Muscle of leg (tissue), 11 donors: Measurements from ENCODE around the gene SBF2. TPM values are rescaled to one million over a fixed set of nuclear protein-coding genes. Genes with fewer than 3 reads are reported as not detected.

Experiments used
- DNase-seq: peaks from one replicate; pipeline ENCODE4 v3.0.0; 2013
- H3K27ac ChIP-seq: one replicate; pipeline ENCODE4 v1.5.1; 2013; ENCODE audit warnings: mild to moderate bottlenecking, low read length, control low read depth
- H3K27me3 ChIP-seq: one replicate; pipeline ENCODE4 v1.6.1; 2013; ENCODE audit warnings: low read length; ENCODE audit not compliant: control insufficient read depth, insufficient read depth
- H3K36me3 ChIP-seq: one replicate; pipeline ENCODE4 v1.6.1; 2013; ENCODE audit warnings: low read length; ENCODE audit not compliant: control insufficient read depth, insufficient read depth
- H3K4me1 ChIP-seq: one replicate; pipeline ENCODE4 v1.6.1; 2013; ENCODE audit warnings: low read length; ENCODE audit not compliant: control insufficient read depth, insufficient read depth
- H3K4me3 ChIP-seq: one replicate; pipeline ENCODE4 v1.5.1; 2013; ENCODE audit warnings: low read length, control low read depth
- H3K9me3 ChIP-seq: replicated peaks from 2 replicates; pipeline ENCODE4 v1.6.1; 2013; ENCODE audit warnings: low read depth, low read length; ENCODE audit not compliant: control insufficient read depth
- WGBS: methylation state at CpG from one replicate; pipeline ENCODE4 v1.1.5; 2013; ENCODE audit warnings: missing lambda C conversion rate; ENCODE audit not compliant: insufficient coverage; 5-methylcytosine and 5-hydroxymethylcytosine counted together
- polyA plus RNA-seq, 8 donors: library from polyadenylated mRNA; unstranded; fragments of 120-200 nt; gene quantifications; one replicate each; pipeline versions ENCODE4 v1.2.1 to v1.2.3, GENCODE V29; 2013; ENCODE audit warnings: inconsistent platforms in 1 of 8, low replicate concordance in 1 of 8; ENCODE audit not compliant: insufficient read length in 8 of 8, insufficient read depth in 1 of 8
- total RNA-seq: library from RNA; stranded (reverse); fragments of 120-200 nt; gene quantifications from one replicate; pipeline ENCODE4 v1.2.4, GENCODE V29; 2013

SBF2 gene
- total and polyA plus RNA-seq, 9 donors = 18.3 to 29.5 (median 21.5) TPM

DNA sequence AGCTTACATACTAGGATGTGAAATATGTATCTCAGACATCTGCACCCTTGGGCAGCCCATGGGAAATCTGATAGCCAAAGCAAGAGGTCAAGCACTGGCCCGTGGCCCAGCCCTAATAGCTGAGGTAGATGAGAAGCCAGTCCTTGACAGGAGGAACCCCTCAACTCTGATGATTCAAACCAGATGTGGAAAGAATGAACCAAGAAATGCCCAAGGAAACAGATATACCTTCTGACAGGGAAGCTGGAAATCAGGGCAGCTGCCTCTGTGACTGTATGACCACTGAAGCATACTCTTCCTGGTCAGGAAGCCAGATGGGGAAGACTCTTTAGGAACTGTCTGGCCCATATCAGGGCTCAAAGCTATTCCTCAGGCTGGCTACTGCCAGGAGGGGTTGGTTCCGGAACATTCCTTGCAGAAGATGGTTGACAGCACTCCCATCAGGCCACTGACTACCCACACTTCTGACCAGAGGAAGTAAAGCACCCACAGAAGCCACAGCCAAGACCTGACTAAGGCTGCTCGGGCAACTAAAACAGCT, 506.0 kb downstream of the SBF2 start:
- peaks cover 48% of the 10 kb centered on the region for H3K36me3 ChIP-seq
- 11% methylated on average over 1 of the region's 3 CpGs for WGBS
- no peaks in the 10 kb centered on the region for H3K9me3 ChIP-seq
- H3K4me1 ChIP-seq = peaks cover 13% of the 10 kb centered on the region
- no peak overlapping the region for H3K27ac ChIP-seq
- no peak overlapping the region for H3K4me3 ChIP-seq
- DNase-seq = peak; percentile 44
- no peaks in the 10 kb centered on the region for H3K27me3 ChIP-seq

DNA sequence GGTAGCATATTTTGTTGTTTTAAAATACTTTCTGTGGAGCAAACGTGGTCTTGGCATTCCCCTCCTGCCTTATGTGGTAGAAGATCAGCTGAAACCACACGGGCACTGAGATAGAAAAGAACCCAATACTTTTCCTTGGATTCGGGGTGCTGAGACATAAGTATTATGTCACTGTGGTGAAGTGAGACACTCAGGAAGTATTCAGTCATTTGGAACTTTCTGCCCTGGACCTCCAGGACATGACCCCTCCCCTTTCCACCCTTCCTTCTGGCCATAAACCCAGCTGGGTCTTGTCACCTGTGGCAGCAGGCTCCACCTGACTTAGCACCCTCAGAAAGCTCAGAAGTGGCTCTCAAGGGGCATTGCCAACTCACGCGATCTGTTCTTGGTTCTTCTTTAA, 506.8 kb downstream of the SBF2 start:
- no peak for DNase-seq
- Histone ChIP-seq H3K9me3 (no peaks in the 10 kb centered on the region), H3K27me3 (no peaks in the 10 kb centered on the region), H3K36me3 (peaks cover 48% of the 10 kb centered on the region), H3K4me3 (no peak overlapping the region), H3K4me1 (peaks cover 13% of the 10 kb centered on the region), H3K27ac (no peak overlapping the region)
- 100% methylated on average over 3 of the region's 5 CpGs for WGBS

DNA sequence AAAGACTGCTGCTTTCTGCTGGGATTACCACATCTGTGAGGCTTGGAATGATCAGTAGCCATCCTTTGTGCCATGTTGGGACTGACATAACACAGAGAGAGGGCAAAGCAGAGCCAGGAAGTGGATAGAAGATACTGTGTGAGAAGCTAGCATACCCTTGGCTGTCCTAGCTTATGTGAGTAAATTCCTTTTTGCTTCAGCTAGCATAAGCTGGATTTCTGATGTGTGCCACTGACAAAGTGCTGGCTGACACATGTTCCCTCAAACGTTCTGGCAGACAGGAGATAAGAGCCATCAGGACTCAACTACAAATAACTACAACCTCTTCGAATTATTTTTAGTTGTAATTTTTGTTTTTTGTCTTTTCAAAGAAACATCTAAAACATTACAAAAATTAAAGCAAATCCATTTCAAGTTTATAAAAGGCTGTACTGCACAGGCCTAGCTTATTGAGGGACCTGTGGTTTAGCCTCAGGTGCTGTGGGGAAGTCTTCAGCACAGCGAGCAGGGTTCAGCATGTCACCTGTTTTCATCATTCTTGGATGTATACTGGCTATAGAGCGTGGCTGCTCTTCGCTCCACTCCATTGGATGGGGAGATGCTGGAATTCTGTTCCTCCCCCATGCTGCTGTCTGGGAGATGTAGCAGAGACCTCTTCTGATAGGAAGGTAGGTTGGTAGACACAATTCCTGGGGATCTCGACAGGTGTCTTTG, 509.3 kb downstream of the SBF2 start:
- Histone ChIP-seq H3K4me1 (peaks cover 13% of the 10 kb centered on the region), H3K36me3 (peaks cover 57% of the 10 kb centered on the region), H3K9me3 (no peaks in the 10 kb centered on the region), H3K27me3 (no peaks in the 10 kb centered on the region), H3K27ac (no peak overlapping the region), H3K4me3 (no peak overlapping the region)
- WGBS = 88% methylated on average over 1 of the region's 6 CpGs
- no peak for DNase-seq

DNA sequence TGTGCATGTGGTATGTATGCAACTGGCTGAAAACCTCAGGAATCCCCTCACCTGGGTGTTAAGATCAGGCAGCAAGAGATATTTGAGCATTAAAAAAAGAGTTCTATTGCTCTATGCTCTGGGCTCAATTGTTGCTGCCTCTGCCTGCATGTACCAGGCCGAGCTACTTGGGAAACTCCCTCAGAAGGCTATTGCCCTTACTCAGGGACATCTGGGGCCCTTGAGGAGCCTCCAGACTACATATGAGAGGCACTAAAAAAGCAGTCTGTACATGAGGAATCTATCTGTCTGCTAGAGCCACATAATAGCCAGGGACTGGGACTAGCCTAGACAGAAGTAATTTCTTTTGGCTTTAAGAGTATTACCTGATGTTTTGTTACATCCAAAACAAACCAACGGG, 510.0 kb downstream of the SBF2 start:
- no peak overlapping the region for H3K27ac ChIP-seq
- H3K4me1 ChIP-seq = peaks cover 13% of the 10 kb centered on the region
- peaks cover 60% of the 10 kb centered on the region for H3K36me3 ChIP-seq
- WGBS = no CpG with 5 or more reads among the region's 2 CpGs
- no peak overlapping the region for H3K4me3 ChIP-seq
- no peaks in the 10 kb centered on the region for H3K27me3 ChIP-seq
- no peak for DNase-seq
- H3K9me3 ChIP-seq = no peaks in the 10 kb centered on the region

DNA sequence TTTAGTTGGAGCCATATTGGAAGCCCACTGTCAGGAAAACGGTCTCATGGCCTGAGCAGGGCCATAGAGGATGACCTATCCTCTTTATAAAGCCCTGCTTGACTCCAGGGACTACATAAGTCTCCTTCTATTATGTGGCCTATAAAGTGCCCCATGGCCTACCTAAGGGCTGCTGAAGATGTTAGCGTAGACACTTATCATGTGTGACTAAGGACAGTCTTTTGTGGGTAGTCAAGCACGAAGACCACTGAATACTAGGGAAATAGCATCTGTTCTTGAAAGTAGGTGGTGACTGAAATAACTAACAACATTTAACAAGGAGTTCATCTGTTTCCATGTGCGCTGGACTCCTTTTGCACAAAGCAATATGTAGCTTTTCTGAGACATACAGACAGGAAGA, 513.1 kb downstream of the SBF2 start:
- WGBS = 88% methylated on average over 1 of the region's 4 CpGs

DNA sequence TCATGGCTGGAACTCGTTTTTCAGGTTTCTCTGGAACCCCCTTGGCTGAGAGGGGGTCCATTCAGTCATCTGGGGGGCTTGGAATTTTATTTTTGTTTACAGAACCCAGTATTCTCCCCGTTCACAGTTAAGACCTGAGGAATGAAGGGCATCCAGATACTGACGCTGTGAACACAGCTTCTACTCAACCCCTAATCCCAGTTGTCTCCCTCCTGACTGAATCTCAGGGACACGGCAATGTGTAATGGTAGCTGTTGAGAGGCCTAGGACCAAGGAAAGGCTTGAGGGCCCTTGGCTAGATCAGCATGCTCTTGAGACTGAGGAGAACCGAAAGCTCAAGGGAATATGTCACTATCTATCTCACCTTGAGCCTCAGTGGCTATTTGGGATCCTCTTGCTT, 516.5 kb downstream of the SBF2 start:
- WGBS = 100% methylated on average over 1 of the region's 5 CpGs
- Histone ChIP-seq H3K36me3 (peaks cover 25% of the 10 kb centered on the region), H3K4me1 (peaks cover 3% of the 10 kb centered on the region), H3K27me3 (no peaks in the 10 kb centered on the region), H3K9me3 (no peaks in the 10 kb centered on the region), H3K4me3 (no peak overlapping the region), H3K27ac (no peak overlapping the region)
- no peak for DNase-seq

More for the DNA sequence above, 513.1 kb downstream of the SBF2 start:
- peaks cover 2% of the 10 kb centered on the region for H3K4me1 ChIP-seq
- H3K27ac ChIP-seq = no peak overlapping the region
- H3K27me3 ChIP-seq = no peaks in the 10 kb centered on the region
- peaks cover 40% of the 10 kb centered on the region for H3K36me3 ChIP-seq
- no peak overlapping the region for H3K4me3 ChIP-seq
- no peaks in the 10 kb centered on the region for H3K9me3 ChIP-seq
- DNase-seq = no peak

DNA sequence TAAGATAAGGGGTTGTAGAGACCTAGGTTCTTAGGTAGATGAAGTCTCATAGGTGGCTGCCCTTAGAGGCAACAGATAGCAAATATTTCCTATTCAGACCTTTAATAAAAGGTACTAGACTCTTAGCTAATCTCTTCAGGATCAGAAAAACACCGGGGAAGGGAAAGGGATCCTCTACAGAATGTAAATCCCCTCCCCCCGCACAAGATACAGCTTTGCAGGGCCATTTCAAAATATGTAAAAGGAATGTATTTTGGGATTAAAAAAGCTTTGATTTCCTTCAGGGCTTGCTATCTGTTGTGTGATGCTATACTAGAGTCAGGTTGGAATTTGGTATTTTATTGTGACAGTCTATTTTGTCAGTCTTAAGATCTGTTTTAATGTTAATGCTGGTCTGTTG, 517.0 kb downstream of the SBF2 start:
- Histone ChIP-seq H3K4me3 (no peak overlapping the region), H3K4me1 (peaks cover 7% of the 10 kb centered on the region), H3K36me3 (peaks cover 25% of the 10 kb centered on the region), H3K27ac (no peak overlapping the region), H3K9me3 (no peaks in the 10 kb centered on the region), H3K27me3 (no peaks in the 10 kb centered on the region)
- DNase-seq = no peak
- WGBS = no CpG with 5 or more reads among the region's 2 CpGs

DNA sequence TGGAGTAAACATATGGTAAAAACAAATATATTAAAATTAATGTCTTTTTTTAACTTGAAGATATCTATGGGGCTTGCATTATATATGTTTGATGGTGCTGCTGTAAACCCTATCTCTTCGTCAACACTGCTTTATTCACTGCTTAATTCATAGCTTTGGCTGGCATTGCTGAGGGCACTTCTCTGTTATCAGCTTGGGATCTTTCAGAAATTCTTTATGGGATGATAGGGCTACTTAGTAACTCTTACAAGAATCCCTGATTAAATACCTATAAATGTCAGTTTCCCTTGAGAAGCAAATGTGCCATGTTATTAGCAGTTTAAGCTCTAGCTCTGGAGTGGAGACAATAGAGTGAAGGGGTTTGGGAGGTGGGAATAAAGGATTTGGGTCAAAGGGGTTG, 517.8 kb downstream of the SBF2 start:
- no peak for DNase-seq
- H3K4me1 ChIP-seq = peaks cover 8% of the 10 kb centered on the region
- WGBS = no CpG with 5 or more reads among the region's 1 CpG
- no peaks in the 10 kb centered on the region for H3K9me3 ChIP-seq
- no peak overlapping the region for H3K27ac ChIP-seq
- H3K36me3 ChIP-seq = peaks cover 22% of the 10 kb centered on the region
- H3K27me3 ChIP-seq = no peaks in the 10 kb centered on the region
- no peak overlapping the region for H3K4me3 ChIP-seq

DNA sequence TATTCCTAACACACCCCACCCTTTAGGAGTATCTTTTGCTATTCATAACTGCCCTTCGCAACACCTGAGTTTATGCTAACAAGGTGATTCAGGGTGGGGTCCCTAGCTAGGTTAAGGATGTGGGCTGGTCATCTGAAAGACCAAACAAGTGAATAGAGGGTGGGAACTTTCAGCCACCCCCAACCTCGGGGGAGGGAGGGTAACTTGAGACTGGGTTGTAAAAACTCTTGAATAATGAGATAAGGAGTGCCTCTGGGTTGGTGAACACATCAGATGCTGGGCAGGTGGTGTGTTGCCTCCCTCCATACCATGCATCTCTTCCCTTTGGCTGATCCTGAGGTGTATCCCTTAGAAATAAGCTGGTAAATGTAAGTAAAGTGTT, 518.6 kb downstream of the SBF2 start:
- Histone ChIP-seq H3K27me3 (no peaks in the 10 kb centered on the region), H3K36me3 (peaks cover 15% of the 10 kb centered on the region), H3K9me3 (no peaks in the 10 kb centered on the region), H3K4me1 (peaks cover 13% of the 10 kb centered on the region), H3K4me3 (no peak overlapping the region), H3K27ac (no peak overlapping the region)
- no peak for DNase-seq
- no CpG with 5 or more reads among the region's 2 CpGs for WGBS

DNA sequence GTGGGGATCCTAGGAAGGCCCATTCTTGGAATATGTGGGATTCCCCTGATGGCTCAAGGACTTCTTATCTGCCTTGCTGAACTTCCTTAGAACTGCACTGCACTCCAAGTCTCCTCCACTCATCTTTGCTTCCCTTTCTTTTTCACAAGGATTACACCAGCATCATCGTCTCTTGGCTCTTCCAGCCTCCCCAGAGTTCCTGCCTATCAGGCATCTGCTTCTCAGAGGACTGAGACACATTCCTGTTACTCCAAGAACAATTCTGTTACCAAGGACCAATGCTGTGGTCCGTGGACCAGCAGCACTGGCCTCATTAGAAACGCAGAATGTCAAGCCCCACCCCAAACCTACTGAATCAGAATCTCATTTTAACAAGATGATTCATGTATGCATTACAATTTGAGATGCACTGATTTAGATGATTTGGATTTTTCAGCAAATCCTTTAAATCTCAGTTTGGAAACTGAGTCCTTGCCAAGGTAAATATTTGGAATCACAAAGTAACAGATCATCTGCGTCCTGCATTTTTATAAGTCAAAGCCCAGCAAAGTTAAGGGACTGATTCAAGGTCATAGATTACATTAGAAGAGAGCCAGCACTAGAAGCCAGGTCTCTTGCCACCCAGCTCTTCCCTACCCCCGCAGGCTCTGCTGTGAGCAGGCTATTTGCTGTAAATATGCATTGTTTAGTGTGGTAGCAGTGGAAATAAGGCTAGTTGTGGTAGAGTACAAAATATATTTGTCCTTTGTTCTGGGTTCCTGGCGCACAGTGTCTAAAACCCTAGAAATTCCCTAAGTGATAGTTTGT, 519.2 kb downstream of the SBF2 start:
- H3K4me3 ChIP-seq = no peak overlapping the region
- H3K36me3 ChIP-seq = peaks cover 12% of the 10 kb centered on the region
- WGBS = 73% methylated on average over 1 of the region's 6 CpGs
- peak; percentile 22 for DNase-seq
- peaks cover 19% of the 10 kb centered on the region for H3K4me1 ChIP-seq
- H3K27ac ChIP-seq = no peak overlapping the region
- no peaks in the 10 kb centered on the region for H3K27me3 ChIP-seq
- no peaks in the 10 kb centered on the region for H3K9me3 ChIP-seq
